HG03521 (cell line): ENCODE results near the gene XPO6.

Experiments
- ATAC-seq: cut with Tn5 transposase; IDR thresholded peaks from one replicate; pipeline ENCODE4 v1.9.1; 2021; ENCODE audit warnings: mild to moderate bottlenecking, moderate library complexity; ENCODE audit not compliant: unreplicated experiment

The XPO6 gene

DNA sequence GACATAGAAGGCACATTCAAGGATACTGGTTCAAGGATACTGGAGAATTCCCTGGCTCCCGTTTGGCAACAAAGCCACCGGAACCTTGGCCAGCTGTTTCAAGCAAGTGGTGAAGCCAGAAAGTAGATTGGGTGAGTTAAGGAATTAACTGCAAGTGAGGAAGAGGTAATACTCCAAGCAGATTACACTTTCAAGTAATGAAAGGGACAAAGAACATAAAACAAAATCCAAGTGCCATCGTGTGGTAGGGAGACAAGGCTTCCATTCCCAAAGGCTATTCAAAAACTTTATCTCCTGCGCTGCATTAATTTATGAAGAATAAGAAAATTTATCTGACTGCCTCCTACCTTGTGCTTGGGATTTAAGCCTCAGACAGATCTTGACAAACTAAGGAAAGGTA is 27.8 kb downstream of the XPO6 start:
- ATAC-seq, result no peak

DNA sequence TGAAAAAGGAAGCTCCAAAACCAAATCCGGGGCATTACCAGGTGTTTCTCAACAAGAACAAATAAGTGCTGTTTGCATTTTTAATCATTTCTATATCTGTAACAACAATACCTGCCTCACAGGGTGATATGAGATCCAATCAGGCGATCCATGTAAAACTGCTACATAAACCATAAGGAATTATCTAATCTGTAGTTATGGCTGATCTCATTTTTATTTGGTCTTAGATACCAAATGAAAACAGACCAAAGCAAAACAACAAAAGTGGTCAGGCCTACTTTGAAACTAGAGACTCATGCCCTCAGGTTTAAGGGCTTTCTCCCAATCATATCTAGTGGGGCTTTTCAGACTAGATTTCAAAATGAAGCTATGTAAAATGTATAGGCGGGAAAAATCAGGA is 28.3 kb downstream of the XPO6 start:
- ATAC-seq, result no peak

DNA sequence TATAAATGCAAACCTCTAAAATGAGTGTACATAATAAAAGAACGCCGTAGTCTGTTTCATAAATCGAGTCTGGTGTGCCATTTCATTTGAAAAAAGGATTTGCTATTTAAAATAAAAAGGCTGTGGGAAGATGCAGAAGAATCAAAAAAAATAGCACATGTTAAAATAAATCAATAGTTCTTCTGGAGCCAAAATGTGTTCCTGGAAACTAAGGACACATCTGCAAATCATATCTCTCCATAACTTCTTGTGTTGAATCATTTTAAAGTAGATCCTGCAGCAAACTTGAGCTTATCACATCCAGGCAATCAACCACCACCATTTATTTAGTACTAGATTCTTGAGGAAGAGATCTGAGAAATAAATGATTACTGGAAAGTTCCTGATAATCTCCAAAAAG is 29.0 kb downstream of the XPO6 start:
- no peak for ATAC-seq

DNA sequence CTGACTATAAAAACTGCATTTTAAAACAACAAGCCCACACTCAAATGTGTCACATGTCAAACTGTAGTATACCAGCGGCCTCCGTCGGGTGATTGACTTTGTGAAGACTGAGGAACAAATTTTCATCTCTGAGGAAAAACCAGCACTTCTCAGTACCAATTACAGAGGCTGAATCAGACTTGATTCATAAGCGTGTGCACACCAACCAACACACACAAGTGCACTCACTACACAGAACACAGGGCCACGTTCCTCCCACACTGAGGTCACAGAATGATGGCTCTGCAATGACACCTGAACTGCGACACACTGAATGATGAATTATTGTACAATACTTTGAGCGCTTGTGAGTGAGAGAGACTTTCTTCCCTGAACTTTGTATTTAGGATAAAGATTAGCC is 29.6 kb downstream of the XPO6 start:
- no peak for ATAC-seq

DNA sequence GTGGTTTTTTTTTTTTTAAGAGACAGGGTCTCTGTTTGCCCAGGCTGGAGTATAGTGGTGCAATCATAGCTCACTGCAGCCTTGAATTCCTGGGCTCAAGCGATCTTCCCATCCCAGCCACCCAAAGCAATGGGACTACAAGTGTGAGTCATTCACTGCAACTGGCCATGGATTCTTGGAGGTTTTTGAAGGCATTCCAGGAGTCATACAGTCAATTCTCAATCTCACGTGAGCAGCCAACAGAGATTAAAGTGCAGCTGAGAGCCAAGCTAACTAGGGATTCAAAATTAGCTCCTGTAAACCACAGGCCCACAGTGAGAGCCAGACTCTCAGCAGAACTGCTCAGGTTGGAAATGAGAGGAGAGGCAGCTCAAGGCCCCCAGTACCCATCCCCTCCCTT is 30.2 kb downstream of the XPO6 start:
- ATAC-seq, result no peak

DNA sequence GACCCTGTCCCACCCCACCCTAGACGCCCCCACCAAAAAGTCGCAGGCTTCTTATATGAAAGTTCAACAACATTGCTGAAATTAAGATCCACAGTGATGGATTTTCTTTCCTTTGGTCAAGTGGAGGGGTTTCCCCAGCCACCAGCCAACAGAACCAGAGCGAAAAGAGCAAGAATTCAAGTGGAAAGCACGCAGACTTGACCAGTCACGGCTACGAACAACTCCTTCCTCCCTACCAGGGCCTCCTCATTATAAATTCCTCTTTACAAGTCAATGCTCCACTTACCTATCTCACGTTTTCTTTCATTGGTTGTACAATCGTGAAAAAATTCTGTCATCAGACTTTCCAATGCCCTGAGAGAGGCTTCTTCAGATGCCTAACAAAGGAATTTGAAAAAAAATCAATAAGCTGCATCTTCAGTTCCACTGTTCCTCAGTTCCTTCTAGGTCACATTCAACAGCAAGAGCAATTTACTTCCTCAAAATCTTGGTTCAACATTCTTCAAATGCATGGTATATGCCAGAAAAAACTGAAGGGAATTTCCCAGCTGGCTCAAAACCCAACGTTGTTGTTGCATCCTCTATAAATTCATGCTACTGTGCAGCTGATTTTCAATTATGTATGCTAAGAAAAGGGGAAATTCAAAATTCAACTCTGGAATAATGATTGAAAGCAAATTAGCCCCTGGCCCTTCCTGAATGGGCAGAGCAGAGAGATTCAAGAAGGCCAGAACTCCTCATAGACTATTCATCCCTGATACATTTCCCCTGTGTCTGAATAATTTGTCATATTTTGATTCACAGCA is 30.9 kb downstream of the XPO6 start:
- ATAC-seq, result no peak

DNA sequence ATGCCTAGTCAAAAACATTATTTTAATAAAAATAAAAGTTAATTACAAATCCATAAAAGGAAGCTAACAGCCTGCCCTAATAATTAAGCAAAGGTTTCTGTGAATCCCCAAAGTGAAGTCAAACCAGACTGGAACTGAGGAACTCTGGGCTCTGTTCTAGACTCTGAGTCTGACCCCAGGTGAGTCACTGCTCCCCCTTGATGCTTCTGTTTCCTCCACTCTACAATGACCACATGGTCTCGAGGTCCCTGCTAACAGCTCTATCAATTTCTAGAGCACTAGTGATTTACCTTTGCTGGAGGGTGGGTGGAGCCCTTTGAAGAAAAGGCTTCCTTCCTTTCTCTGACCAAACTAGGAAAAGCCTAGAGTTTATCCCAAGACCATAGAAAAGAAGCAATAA is 32.4 kb downstream of the XPO6 start:
- ATAC-seq, result no peak

DNA sequence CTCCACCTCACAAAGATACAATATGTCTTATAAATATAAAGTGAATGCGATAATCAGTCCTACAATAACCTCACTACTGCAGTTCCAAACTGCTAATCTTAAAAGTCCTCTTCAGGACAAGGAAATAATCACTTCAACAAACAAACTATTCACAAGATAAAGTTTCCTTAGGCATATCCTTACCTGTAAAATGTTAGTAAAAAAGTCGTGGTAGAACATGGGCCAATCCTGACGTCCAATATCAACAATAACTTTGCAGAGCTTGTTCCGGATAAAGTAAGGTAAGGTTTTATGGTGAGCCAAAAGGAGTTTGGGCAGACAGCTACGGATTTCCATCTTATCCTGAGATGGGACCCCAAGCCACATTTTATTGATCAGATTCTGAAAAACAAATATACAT is 36.0 kb downstream of the XPO6 start:
- no peak for ATAC-seq

DNA sequence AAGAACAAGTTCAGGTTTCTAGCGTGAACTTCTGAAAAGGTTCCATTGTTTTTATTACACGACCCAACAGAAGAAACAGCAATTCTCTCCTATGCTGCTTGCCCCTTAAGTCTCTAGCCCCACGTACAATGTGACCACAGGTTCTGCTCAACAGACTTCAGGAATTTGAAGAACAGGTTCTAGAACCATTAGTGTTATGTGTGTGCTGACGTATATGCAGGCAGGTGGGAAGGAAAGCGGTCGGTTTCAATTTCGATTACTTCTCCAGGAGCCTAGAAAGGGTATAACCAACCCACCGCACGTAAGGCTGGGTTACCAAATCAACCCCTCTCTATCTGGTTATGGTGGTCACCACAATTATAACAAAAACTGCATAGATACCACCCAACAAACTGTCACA is 39.4 kb downstream of the XPO6 start:
- no peak for ATAC-seq

DNA sequence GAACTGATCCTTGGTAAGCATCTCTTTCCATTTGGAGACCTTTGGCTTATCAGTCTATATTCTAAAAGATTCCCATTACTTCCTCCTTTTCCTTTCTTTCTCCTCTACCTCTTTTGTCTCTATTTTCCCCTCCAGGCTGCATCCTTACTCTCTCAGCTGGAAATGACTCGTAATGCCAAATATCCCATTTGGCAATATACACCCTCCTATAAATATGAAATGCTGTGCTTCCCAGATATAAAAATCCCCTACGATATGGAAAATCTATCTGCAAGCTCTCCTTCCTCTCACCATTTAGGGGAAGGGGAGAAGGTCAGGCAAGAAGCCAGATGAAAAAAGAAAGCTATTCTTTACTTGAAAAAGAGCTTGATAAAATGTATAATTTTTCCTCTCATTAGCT is 39.9 kb downstream of the XPO6 start:
- no peak for ATAC-seq

DNA sequence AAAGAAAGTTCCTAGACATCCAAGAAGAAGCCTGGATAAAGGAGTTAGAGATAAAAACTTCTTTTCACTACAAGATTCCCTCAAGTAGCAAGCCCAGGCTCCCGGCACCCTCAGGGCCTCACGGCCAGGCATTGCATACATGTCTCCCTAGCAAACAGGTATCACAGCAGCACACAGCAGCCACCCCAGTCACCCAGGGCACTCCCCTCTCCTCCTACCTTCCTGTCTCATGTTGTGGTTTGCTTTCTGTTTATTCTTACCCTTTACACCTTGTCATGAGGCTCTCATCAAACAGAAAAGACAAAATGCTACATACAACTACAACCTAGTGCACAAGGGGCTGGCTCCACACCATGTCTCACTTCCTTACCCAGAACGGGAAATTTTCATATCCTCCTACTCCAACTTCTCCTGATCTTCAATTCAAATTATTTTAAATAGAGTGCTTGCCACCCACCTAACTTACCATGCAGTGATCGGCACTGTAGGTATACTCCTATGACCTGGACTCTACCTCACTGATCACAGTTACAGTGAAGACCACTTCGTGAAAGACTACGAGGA is 42.7 kb downstream of the XPO6 start:
- ATAC-seq, result no peak

DNA sequence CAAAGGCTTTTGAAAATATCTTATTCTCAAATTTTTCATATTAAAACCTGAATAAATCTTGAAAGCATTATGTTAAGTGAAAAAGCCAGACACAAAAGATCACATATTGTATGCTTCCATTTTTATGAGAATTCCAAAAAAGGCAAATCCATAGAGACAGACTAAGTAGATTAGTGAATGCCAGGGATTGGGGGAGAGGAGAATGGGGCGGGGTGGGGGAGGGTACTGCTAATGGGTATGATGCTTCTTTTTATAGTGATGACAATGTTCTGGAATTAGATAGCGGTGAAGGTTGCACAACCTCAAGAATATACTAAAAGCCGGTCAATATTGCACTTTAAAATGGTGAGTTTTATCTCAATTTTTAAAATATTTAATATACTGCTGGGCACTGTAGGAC is 44.0 kb downstream of the XPO6 start:
- ATAC-seq, result no peak

DNA sequence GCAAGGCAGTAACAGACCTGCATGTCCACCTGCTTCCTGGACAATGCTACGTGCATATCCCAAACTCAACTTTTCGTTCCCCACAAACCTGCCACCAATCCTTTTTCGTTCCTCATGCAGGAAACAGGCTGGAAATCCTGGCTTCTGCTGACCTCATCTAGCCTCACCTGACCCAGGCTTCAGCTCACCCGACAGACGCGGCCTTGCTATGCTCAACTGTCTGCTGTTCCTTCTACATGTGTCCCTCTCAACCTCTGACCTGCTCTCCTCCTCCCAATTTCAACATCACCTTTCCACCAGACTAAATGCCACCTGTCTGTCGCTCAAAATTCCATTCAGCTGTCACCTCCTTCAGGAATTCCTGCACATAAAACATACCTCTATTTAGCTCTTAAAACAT is 44.5 kb downstream of the XPO6 start:
- ATAC-seq, result no peak

DNA sequence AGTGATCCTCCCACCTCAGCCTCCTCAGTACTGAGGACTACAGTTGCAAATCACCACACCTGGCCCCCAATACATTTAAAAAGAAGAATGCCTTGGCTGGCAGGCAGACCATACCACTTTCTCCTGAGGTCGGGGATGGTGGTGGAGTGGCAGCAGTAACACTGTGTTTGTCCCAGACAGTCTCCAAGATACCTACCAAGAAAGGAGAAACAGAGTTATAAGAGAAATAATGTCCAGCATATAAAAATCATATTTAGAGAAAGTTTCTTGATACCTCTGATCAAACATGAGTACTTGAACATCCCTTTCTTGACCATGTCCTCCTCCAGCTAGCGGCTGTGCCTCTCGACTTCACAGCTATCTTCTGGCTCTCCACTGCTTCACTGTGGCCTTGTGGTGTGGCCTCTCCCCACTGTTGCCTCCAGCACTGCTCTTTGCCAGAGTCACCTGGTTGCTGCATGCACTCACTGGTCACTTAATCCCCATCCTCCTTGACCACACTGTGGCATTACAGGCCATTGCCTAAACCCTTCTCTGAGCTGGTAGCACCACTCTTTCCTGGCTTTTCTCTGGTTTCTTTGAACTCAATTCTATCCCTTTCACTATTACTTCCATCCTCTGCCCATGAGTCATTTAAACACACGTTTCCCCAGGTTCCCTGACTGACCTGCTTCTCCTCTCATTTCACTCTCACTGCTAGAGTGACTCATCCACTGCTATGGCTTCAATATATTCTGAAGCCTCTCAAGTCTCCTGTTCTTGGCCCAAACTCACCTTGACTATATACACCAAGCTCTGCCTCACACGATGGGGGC is 45.2 kb downstream of the XPO6 start:
- no peak for ATAC-seq

DNA sequence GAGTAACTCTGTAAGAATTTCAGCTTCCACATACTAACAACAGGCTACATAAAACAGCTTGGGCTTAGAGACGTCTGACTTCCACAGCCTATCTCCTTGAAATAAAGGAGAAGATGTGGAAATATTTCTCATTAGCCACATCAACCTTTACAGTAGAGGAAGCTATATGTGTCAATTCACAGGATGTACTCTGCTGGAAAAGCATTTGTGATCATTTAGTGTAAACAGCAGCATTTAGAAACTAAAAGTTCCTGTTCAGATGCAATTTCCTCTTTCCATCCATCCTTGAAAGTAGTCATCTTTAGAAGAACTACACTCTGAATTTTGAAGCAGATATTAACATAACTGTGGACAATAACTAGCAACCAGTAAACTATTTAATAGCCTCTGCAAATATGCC is 46.2 kb downstream of the XPO6 start:
- no peak for ATAC-seq

DNA sequence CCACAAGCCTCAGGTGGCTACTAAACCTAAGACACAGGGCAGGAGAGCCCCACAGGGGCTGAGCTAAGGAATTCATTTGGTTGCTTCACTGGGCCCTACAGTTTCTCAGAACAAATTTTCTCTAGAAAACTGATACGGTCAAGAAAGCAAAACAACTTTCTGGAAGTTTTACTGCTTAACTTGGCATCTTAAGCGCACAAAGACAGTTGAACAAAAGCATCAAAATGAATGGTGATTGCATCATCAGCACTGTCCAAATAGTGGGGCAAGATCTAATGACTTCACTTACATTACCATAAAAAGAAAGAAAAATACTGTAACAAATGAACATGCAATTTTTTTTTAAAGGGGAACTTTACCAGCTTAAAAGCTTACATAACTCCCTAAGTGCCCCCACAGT is 47.6 kb downstream of the XPO6 start:
- ATAC-seq, result no peak

DNA sequence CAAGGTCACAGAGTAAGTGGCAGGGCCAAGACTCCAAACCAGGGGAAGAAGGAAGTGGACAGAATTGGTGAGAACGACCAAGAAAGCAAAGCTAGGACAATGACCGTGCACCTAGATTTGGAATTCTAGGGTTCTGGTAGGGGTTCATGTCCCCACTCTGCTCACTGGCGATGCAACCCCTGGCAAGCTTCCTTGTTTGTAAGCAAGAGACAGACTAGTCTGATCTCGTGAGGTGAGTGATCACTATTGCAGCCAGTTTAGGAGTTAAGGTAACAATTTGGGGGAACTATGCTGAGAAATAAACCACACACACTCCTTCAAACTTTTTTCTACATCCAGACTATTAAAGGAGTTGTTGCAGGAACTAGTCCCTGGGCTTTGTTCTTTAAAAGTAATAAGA is 48.1 kb downstream of the XPO6 start:
- no peak for ATAC-seq

DNA sequence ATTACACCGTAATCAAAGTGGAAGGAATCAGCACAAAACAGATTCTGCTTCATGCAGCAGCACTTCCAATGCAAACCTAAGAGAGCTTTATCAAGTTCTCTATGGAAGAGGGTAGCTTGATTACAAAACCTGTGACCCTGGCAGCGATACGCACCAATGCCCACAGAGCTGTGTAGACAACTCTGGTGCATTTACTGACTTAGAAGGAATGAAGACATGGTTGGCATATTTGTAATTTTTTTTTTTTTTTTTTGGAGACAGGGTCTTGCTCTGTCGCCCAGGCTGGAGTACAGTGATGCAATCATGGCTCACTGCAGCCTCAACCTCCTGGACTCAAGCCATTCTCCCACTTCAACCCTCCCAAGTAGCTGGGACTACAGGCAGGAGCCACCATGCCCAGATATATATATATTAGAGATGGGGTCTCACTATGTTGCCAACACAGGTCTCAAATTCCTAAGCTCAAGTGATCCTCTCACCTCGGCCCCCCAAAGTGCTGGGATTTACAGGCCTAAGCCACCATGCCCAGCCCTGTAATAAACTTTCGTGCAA is 49.4 kb downstream of the XPO6 start:
- ATAC-seq, result no peak

DNA sequence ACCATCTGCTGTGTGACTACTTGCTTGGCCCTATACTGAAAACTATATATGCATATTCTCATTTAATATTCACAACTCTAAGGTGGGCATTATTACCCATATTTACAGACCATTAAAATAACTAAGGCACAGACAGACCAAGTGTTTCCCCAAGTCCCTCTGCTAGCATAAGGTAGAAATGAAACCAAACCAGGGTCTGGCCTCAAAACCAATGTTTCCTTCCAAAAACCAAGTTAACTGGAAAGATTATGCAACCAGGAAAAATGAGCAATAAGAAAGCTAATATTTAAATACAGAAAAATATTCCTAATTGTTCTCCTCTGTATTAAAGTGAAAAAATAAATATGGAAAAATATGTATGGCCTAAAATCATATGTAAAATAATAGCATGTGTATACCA is 50.1 kb downstream of the XPO6 start:
- ATAC-seq, result no peak

DNA sequence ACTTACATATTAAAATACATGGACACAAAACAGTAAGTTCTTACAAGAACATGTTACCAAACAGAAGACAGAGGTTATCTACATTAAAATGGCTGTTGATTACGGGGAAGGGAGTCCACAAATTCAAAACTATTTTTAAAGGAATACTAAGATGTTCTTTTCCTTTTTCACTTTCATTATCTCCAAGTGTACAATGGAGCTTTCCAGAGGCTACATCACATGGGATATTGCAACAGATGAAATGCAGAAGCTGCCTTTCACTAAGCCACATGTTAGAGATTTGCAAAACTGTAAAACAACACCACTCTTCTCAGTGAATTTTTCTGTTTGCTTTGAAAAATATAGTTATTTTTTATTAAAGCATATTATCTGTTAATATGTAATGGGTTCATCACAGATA is 53.6 kb downstream of the XPO6 start:
- no peak for ATAC-seq

DNA sequence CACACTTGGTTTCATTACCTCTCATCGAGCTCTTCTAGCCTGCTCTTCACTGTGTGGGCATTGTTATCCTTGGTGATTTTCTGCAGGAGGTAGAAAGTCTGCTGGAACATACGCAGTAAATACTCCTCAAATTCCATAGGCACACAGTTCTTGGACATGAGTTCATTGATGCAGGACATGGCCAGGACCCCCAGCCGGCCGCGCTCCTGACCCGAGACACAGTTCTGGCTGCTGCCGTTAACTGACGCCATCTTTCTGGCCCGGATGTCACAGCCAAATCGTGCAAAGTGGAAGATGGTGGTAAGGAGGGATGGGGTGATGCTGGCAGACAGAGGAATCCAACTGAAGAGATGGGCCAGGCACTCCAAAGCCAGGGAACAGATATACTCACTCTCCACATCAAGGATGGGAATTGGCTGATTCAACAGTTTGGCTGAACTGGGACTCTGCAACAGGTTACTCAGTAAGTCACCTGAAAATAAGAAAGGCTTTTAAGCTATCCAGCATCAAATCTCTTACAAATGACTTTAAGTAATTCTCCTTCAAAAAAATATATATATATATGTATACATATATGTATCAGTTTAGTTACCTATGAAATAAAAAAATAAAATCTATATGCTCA is 55.6 kb downstream of the XPO6 start:
- no peak for ATAC-seq
